Peyer's patch (tissue), 4 donors: ENCODE results near the gene SLC9A3. TPM values are rescaled to one million over a fixed set of nuclear protein-coding genes. Genes with fewer than 3 reads are reported as not detected.

ENCODE experiments used
- DNase-seq, 3 donors: peaks; one replicate each; pipeline ENCODE4 v3.0.0-alpha.2; 2017 to 2019
- H3K27ac ChIP-seq, 4 donors: fragments of 200-600 bp; sonication (generic); one replicate each; pipeline ENCODE4 v1.5.1; 2016 to 2019
- H3K27me3 ChIP-seq, 2 donors: fragments of 200-600 bp; sonication (generic); one replicate each; pipeline ENCODE4 v1.5.1; 2019
- H3K36me3 ChIP-seq, 3 donors: fragments of 200-600 bp; sonication (generic); one replicate each; pipeline ENCODE4 v1.5.1; 2016 to 2019
- H3K4me1 ChIP-seq, 4 donors: fragments of 200-600 bp; sonication (generic); one replicate each; pipeline ENCODE4 v1.5.1; 2016 to 2019
- H3K4me3 ChIP-seq, 4 donors: fragments of 200-600 bp; sonication (generic); 1 replicate in 3 of 4; 2 replicates in 1 of 4; pipeline ENCODE4 v1.5.1; 2016 to 2019; ENCODE audit warnings: mild to moderate bottlenecking in 1 of 4
- H3K9me3 ChIP-seq, 4 donors: fragments of 200-600 bp; sonication (generic); one replicate each; pipeline ENCODE4 v1.5.1; 2016 to 2019; ENCODE audit warnings: mild to moderate bottlenecking in 1 of 4
- CTCF ChIP-seq, 6 experiments: fragments of 450-650 bp in 4 of 6; fragments of 200-600 bp in 2 of 6; sonication (generic) in 1 of 6; IDR thresholded peaks; one replicate each; pipeline ENCODE4 v1.5.1; 2017 to 2019; ENCODE audit warnings: antibody characterized with exemption in 6 of 6, mild to moderate bottlenecking in 3 of 6, moderate library complexity in 1 of 6
- POLR2A ChIP-seq, 2 donors: fragments of 450-650 bp; IDR thresholded peaks; one replicate each; pipeline ENCODE4 v1.5.1; 2017; ENCODE audit warnings: antibody characterized with exemption in 2 of 2, mild to moderate bottlenecking in 2 of 2, moderate library complexity in 2 of 2
- total RNA-seq, 4 donors: library from RNA; depleted of rRNA; stranded (reverse); fragments of >200 nt; gene quantifications; one replicate each; pipeline ENCODE4 v1.1.0, GENCODE V29; 2016

SLC9A3 gene
- total RNA-seq, 4 donors from 2014 or later, result 16.5 to 320 (median 283) TPM

GRCh38 chr5:466661-467310, 57.5 kb downstream of the SLC9A3 start:
- no peaks in the 10 kb centered on the region for H3K27me3 ChIP-seq
- H3K36me3 ChIP-seq, result peaks cover 0 to 74% (median 0%) of the 10 kb centered on the region in 3 donors
- H3K9me3 ChIP-seq, result no peaks in the 10 kb centered on the region
- H3K4me3 ChIP-seq, result no peak overlapping the region
- peaks cover 0 to 9% (median 6%) of the 10 kb centered on the region in 4 donors for H3K4me1 ChIP-seq
- TF ChIP-seq POLR2A (IDR thresholded peaks at IDR 0.05) (no peak), CTCF (IDR thresholded peaks at IDR 0.05) (no peak)
- H3K27ac ChIP-seq, result no peak overlapping the region
- DNase-seq, result peak in 2 of 3 donors; percentile 42 to 44

GRCh38 chr5:465591-466403, 58.5 kb downstream of the SLC9A3 start:
- Histone ChIP-seq H3K27ac (no peak overlapping the region), H3K4me3 (no peak overlapping the region), H3K4me1 (no peaks in the 10 kb centered on the region), H3K36me3 (peaks cover 0 to 79% (median 0%) of the 10 kb centered on the region in 3 donors), H3K27me3 (no peaks in the 10 kb centered on the region), H3K9me3 (no peaks in the 10 kb centered on the region)
- TF ChIP-seq POLR2A (IDR thresholded peaks at IDR 0.05) (no peak), CTCF (IDR thresholded peaks at IDR 0.05) (no peak)
- peak in 2 of 3 donors; percentile 34 to 47 for DNase-seq

DNA sequence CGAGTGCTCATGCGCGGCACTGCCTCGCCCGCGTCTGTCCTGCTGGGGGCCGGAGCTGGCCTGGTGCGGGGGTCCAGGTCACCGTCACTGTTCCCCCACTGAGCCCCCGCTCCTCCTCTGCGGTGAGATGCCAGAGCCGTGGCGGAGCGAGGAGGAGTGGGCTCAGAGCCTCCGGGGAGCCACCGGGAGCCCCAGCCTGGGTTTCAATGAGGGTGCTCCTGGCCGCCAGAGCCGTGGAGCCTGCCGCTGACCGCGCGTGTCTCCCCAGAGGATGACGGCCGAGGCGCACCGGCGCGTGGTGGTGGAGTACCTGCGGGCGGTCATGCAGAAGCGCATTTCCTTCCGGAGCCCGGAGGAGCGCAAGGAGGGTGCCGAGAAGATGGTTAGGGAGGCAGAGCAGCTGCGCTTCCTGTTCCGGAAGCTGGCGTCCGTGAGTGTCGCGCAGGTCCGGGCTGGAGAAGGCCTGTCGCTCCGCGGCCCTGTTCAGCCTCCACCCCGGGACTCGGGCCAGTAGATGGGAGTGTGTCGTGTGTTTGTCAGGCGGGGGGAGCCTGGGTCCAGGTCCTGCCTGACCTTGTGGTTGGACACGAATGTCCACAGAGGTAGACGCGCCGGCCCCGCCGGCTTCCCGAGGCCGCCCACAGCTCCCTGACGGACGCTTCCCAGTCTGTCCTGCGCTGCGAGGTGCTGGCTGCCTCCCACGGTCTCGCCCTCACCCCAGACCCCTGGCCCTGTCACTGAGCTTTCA, 59.2 kb downstream of the SLC9A3 start:
- TF ChIP-seq CTCF (IDR thresholded peaks at IDR 0.05), result no peak
- no peak for TF ChIP-seq POLR2A (IDR thresholded peaks at IDR 0.05)
- DNase-seq, result peak in 2 of 3 donors; percentile 42 to 44
- H3K27me3 ChIP-seq, result no peaks in the 10 kb centered on the region
- H3K36me3 ChIP-seq, result peaks cover 0 to 81% (median 0%) of the 10 kb centered on the region in 3 donors
- no peaks in the 10 kb centered on the region for H3K4me1 ChIP-seq
- no peaks in the 10 kb centered on the region for H3K9me3 ChIP-seq
- no peak overlapping the region for H3K27ac ChIP-seq
- H3K4me3 ChIP-seq, result no peak overlapping the region

GRCh38 chr5:464446-464842, 59.8 kb downstream of the SLC9A3 start:
- peak overlapping the region in 1 of 4 donors; percentile 34 for H3K27ac ChIP-seq
- no peak for TF ChIP-seq POLR2A (IDR thresholded peaks at IDR 0.05)
- no peak for TF ChIP-seq CTCF (IDR thresholded peaks at IDR 0.05)
- no peaks in the 10 kb centered on the region for H3K9me3 ChIP-seq
- DNase-seq, result peak in 2 of 3 donors; percentile 36 to 42
- H3K4me1 ChIP-seq, result no peaks in the 10 kb centered on the region
- peaks cover 0 to 84% (median 0%) of the 10 kb centered on the region in 3 donors for H3K36me3 ChIP-seq
- no peak overlapping the region for H3K4me3 ChIP-seq
- no peaks in the 10 kb centered on the region for H3K27me3 ChIP-seq

GRCh38 chr5:463952-464351, 60.3 kb downstream of the SLC9A3 start:
- peak; percentile 37 to 78 (median 74) for DNase-seq
- H3K27me3 ChIP-seq, result no peaks in the 10 kb centered on the region
- no peak overlapping the region for H3K4me3 ChIP-seq
- H3K9me3 ChIP-seq, result no peaks in the 10 kb centered on the region
- peak overlapping the region in 1 of 4 donors; percentile 34 for H3K27ac ChIP-seq
- peaks cover 0 to 84% (median 0%) of the 10 kb centered on the region in 3 donors for H3K36me3 ChIP-seq
- TF ChIP-seq CTCF (IDR thresholded peaks at IDR 0.05) (no peak), POLR2A (IDR thresholded peaks at IDR 0.05) (no peak)
- no peaks in the 10 kb centered on the region for H3K4me1 ChIP-seq
